H1 (cell line): Measurements from ENCODE around the gene NAV2. TPM values are rescaled to one million over a fixed set of nuclear protein-coding genes. Genes with fewer than 3 reads are reported as not detected.

Experiments
- ATF2 ChIP-seq: IDR thresholded peaks from 2 replicates; pipeline ENCODE4 v1.6.1; 2012; ENCODE audit warnings: low read length, inconsistent platforms
- CBX5 ChIP-seq: fragments of 300-800, 300-1000 bp; sonication (generic); IDR thresholded peaks from 2 replicates; pipeline ENCODE4 v1.7.1; 2016; ENCODE audit warnings: antibody characterized with exemption, low read length, low read depth
- JUN ChIP-seq: IDR thresholded peaks from 2 replicates; pipeline ENCODE4 v1.6.1; 2011; ENCODE audit warnings: low read depth, mild to moderate bottlenecking, improper control_type of control experiment, low read length
- KDM5A ChIP-seq: fragments of 200-600 bp; IDR thresholded peaks from 2 replicates; pipeline ENCODE4 v1.7.1; 2012; ENCODE audit warnings: mild to moderate bottlenecking, low read length, inconsistent platforms, mixed read lengths
- MAX ChIP-seq: IDR thresholded peaks from 2 replicates; pipeline ENCODE4 v1.6.1; 2012; ENCODE audit warnings: inconsistent platforms
- RNF2 ChIP-seq: fragments of 200-900, 300-1000 bp; sonication (generic); IDR thresholded peaks from 2 replicates; pipeline ENCODE4 v1.7.1; 2016; ENCODE audit warnings: borderline replicate concordance, low read depth, mild to moderate bottlenecking, antibody characterized with exemption, low read length; ENCODE audit not compliant: poor library complexity, severe bottlenecking; ENCODE audit errors: missing control alignments
- SIN3A ChIP-seq, 2 experiments: IDR thresholded peaks in 1 of 2; conservative IDR thresholded peaks in 1 of 2; 2 replicates each; pipeline ENCODE4 v1.6.1; 2011 to 2012; ENCODE audit warnings: low read length in 2 of 2, improper control_type of control experiment in 1 of 2, low read depth in 1 of 2, mild to moderate bottlenecking in 1 of 2
- SP1 ChIP-seq: IDR thresholded peaks from 2 replicates; pipeline ENCODE4 v1.6.1; 2011; ENCODE audit warnings: low read depth, low read length
- ZNF274 ChIP-seq: IDR thresholded peaks from 2 replicates; pipeline ENCODE4 v1.7.0; 2012; ENCODE audit warnings: low read length, borderline replicate concordance; ENCODE audit errors: extremely low read depth
- polyA plus RNA-seq, 7 experiments: library from polyadenylated mRNA; depleted of rRNA in 3 of 7; stranded (reverse) in 5 of 7; unstranded in 2 of 7; fragments of >200 nt in 5 of 7; fragments of 200-250 nt in 2 of 7; gene quantifications; 1 replicate in 5 of 7; 2 replicates in 1 of 7; 4 replicates in 1 of 7; pipeline versions ENCODE4 v1.2.1 to v1.2.3, GENCODE V29; 2011 to 2013; ENCODE audit warnings: missing spikeins in 2 of 7, mixed read lengths in 2 of 7
- total RNA-seq: library from RNA; stranded (reverse); fragmentation: NEBNext Ultra II Directional; extraction: Animal tissue kit (Norgen Biotek cat#: 25700); gene quantifications from 2 replicates; pipeline ENCODE4 v1.2.1, GENCODE V29; 2021
- TF ChIP-seq, protein P1 (sequence below): IDR thresholded peaks from 2 replicates; pipeline ENCODE4 v1.6.1; 2011; ENCODE audit warnings: low read length, improper control_type of control experiment

NAV2 gene
- total and polyA plus RNA-seq, 2 of the 8 experiments (the other 6 are each of a cell fraction or from before 2014, with no cell fraction given) = 35.6 to 73.6 TPM

DNA sequence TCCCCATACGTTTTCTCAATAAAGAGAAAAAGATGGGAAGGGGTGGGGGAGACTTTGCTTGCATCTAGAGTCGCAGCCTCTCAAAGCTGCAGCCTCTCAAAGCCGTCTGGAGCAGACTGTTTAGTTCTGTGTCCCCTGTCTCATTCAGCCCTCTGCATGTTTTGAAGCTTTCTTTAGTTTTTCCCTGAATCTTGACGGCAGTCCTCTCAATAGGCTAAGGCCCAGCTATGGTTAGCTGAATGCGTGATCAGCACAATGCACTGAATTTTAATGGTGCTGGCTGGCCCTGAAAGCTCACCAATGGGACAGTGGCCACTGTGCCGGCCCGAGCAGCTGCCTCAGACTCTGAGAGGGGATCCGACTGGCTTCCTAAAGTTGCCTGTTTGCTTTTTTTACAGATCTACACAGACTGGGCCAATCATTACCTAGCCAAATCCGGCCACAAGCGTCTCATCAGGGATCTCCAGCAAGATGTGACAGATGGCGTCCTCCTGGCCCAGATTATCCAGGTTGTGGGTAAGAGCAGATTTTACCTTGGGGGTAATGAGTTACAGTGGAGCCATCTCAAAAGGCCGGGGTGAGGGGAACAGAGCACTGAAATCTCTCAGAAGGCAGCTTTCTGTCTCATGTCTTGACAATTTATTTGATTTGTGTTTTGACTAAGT, 119.6 kb downstream of the NAV2 start (continued):
- TF ChIP-seq ATF2 (no peak), MAX (no peak), KDM5A (no peak), ZNF274 (no peak), RNF2 (no peak), JUN (no peak), CBX5 (no peak), SP1 (no peak), SIN3A (conservative IDR thresholded peaks at IDR 0.05 in 1 of 2, IDR thresholded peaks at IDR 0.05 in 1 of 2; ENCODE audit: low read depth in 1 of 2, low read length in 2 of 2) (no peak)
- TF ChIP-seq, protein P1, sequence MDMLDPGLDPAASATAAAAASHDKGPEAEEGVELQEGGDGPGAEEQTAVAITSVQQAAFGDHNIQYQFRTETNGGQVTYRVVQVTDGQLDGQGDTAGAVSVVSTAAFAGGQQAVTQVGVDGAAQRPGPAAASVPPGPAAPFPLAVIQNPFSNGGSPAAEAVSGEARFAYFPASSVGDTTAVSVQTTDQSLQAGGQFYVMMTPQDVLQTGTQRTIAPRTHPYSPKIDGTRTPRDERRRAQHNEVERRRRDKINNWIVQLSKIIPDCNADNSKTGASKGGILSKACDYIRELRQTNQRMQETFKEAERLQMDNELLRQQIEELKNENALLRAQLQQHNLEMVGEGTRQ = no peak
